Smooth muscle cell (in vitro differentiated cells): ENCODE measurements around the gene CRTAC1. TPM values are rescaled to one million over a fixed set of nuclear protein-coding genes. Genes with fewer than 3 reads are reported as not detected.

Experiments
- DNase-seq: peaks from one replicate; lab custom pipeline; 2025; ENCODE audit not compliant: unreplicated experiment; lab: John Stamatoyannopoulos, UW
- H2AFZ ChIP-seq: fragments of 200-600 bp; sonication (generic); 2 replicates; pipeline ENCODE4 v1.6.0; 2016; ENCODE audit warnings: antibody characterized with exemption, low read depth, mild to moderate bottlenecking
- H3F3A ChIP-seq: fragments of 200-600 bp; sonication (generic); 2 replicates; pipeline ENCODE4 v1.6.0; 2017; ENCODE audit warnings: antibody characterized with exemption, low read depth
- H3K27ac ChIP-seq: fragments of 200-600 bp; sonication (generic); 2 replicates; pipeline ENCODE4 v1.5.1; 2016; ENCODE audit warnings: low read depth, mild to moderate bottlenecking
- H3K27me3 ChIP-seq: fragments of 200-600 bp; sonication (generic); 2 replicates; pipeline ENCODE4 v1.6.1; 2016; ENCODE audit warnings: low read depth, mild to moderate bottlenecking
- H3K36me3 ChIP-seq: fragments of 200-600 bp; sonication (generic); 2 replicates; pipeline ENCODE4 v1.5.1; 2016; ENCODE audit warnings: low read depth
- H3K4me1 ChIP-seq: fragments of 200-600 bp; sonication (generic); 2 replicates; pipeline ENCODE4 v1.5.1; 2016; ENCODE audit warnings: low read depth
- H3K4me2 ChIP-seq: fragments of 200-600 bp; sonication (generic); 2 replicates; pipeline ENCODE4 v1.6.0; 2016; ENCODE audit warnings: mild to moderate bottlenecking
- H3K4me3 ChIP-seq: fragments of 200-600 bp; sonication (generic); 2 replicates; pipeline ENCODE4 v1.5.1; 2016; ENCODE audit warnings: mild to moderate bottlenecking
- H3K79me2 ChIP-seq: fragments of 200-600 bp; sonication (generic); 2 replicates; pipeline ENCODE4 v1.6.0; 2016; ENCODE audit warnings: low read depth, mild to moderate bottlenecking
- H3K9ac ChIP-seq: fragments of 200-600 bp; sonication (generic); 2 replicates; pipeline ENCODE4 v1.6.0; 2016; ENCODE audit warnings: low read depth
- H3K9me3 ChIP-seq: fragments of 200-600 bp; sonication (generic); replicated peaks from 2 replicates; pipeline ENCODE4 v1.5.1; 2016; ENCODE audit warnings: low read depth
- H4K20me1 ChIP-seq: fragments of 200-600 bp; sonication (generic); 2 replicates; pipeline ENCODE4 v1.6.0; 2016; ENCODE audit warnings: low read depth
- WGBS: methylation state at CpG from one replicate; pipeline ENCODE4 v1.1.7; 2016; ENCODE audit warnings: low lambda C conversion rate; 5-methylcytosine and 5-hydroxymethylcytosine counted together
- polyA plus RNA-seq: library from polyadenylated mRNA; unstranded; fragments of >200 nt; fragmentation: Nextera tagmentation; extraction: Ambion mirVana; gene quantifications from 2 replicates; pipeline ENCODE4 v1.2.1, GENCODE V29; 2016
- total RNA-seq: library from RNA; depleted of rRNA; stranded (reverse); fragments of >200 nt; gene quantifications from 2 replicates; pipeline ENCODE4 v1.2.3, GENCODE V29; 2014
- TF ChIP-seq, protein P1 (sequence below): fragments of 200-600 bp; sonication (generic); IDR thresholded peaks from 2 replicates; pipeline ENCODE4 v1.5.1; 2017; ENCODE audit warnings: borderline replicate concordance, mild to moderate bottlenecking, antibody characterized with exemption; ENCODE audit not compliant: insufficient read depth, poor library complexity, severe bottlenecking

CRTAC1 gene
- 0.31 TPM in 1 of 2 replicates, not detected in the other for total RNA-seq
- 0.65 and 1.1 TPM in 2 replicates for polyA plus RNA-seq

GRCh38 chr10:98030093-98030821 lies at the start of gene CRTAC1:
CRTAC1 (minus strand) TSS chr10:98030621; CDS start chr10:98030472, 149 bp downstream.
- H3K79me2 ChIP-seq = no peaks in the 10 kb centered on the region
- TF ChIP-seq, protein P1, sequence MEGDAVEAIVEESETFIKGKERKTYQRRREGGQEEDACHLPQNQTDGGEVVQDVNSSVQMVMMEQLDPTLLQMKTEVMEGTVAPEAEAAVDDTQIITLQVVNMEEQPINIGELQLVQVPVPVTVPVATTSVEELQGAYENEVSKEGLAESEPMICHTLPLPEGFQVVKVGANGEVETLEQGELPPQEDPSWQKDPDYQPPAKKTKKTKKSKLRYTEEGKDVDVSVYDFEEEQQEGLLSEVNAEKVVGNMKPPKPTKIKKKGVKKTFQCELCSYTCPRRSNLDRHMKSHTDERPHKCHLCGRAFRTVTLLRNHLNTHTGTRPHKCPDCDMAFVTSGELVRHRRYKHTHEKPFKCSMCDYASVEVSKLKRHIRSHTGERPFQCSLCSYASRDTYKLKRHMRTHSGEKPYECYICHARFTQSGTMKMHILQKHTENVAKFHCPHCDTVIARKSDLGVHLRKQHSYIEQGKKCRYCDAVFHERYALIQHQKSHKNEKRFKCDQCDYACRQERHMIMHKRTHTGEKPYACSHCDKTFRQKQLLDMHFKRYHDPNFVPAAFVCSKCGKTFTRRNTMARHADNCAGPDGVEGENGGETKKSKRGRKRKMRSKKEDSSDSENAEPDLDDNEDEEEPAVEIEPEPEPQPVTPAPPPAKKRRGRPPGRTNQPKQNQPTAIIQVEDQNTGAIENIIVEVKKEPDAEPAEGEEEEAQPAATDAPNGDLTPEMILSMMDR = no peak
- H3K9me3 ChIP-seq = no peaks in the 10 kb centered on the region
- peak within 1 kb of the TSS; percentile 91 for H3K4me2 ChIP-seq
- peak within 1 kb of the TSS; percentile 49 for H3K4me3 ChIP-seq
- no peaks in the 10 kb centered on the region for H4K20me1 ChIP-seq
- H2AFZ ChIP-seq = peak within 1 kb of the TSS; percentile 58
- WGBS = under 1% methylated on average over 48 of the region's 86 CpGs
- H3K4me1 ChIP-seq = peaks cover 7% of the 10 kb centered on the region
- no peak within 1 kb of the TSS for H3K27ac ChIP-seq
- H3K36me3 ChIP-seq = no peaks in the 10 kb centered on the region
- peak; percentile 21 for DNase-seq
- no peak within 1 kb of the TSS for H3K9ac ChIP-seq
- H3K27me3 ChIP-seq = peaks cover 91% of the 10 kb centered on the region
- no peaks in the 10 kb centered on the region for H3F3A ChIP-seq

DNA sequence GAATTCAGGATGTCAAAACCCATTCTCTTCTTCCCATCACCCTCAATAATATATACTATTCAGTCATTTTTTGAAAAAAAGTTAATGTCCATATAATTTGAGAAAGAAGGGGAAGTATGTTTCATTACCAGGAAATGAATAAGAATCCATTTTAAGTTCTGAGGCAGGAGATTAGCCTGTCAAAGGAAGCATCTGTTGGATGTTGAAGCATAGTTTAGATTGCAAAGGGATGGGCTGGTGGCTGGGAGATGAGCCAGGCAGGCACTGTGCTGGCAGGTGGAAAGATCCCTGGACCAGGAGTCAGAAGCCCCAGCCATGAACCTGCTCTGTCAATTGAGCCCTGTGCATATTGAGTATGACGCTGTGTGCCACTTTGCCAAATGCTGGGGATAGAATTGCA lies 48.4 kb upstream of the CRTAC1 start:
- H3K27me3 ChIP-seq = peaks cover 24% of the 10 kb centered on the region
- no peaks in the 10 kb centered on the region for H3K9me3 ChIP-seq
- no peaks in the 10 kb centered on the region for H3F3A ChIP-seq
- H3K27ac ChIP-seq = no peak overlapping the region
- H4K20me1 ChIP-seq = no peaks in the 10 kb centered on the region
- no peak overlapping the region for H3K4me3 ChIP-seq
- H3K4me2 ChIP-seq = no peak overlapping the region
- TF ChIP-seq, protein P1 = no peak
- no peak overlapping the region for H3K9ac ChIP-seq
- no peak for DNase-seq
- 93% methylated on average over 1 of the region's 1 CpG for WGBS
- H3K4me1 ChIP-seq = no peaks in the 10 kb centered on the region
- H2AFZ ChIP-seq = no peak overlapping the region
- no peaks in the 10 kb centered on the region for H3K36me3 ChIP-seq
- H3K79me2 ChIP-seq = no peaks in the 10 kb centered on the region

- Histone ChIP-seq H3K4me2 (no peak overlapping the region), H3K4me3 (no peak overlapping the region), H3K79me2 (no peaks in the 10 kb centered on the region), H3K9ac (no peak overlapping the region), H3K27ac (no peak overlapping the region), H3K36me3 (no peaks in the 10 kb centered on the region), H3K27me3 (peaks cover 11% of the 10 kb centered on the region), H3K9me3 (no peaks in the 10 kb centered on the region), H3F3A (no peaks in the 10 kb centered on the region), H3K4me1 (no peaks in the 10 kb centered on the region), H4K20me1 (no peaks in the 10 kb centered on the region), H2AFZ (no peak overlapping the region)
- 80% methylated on average over 1 of the region's 1 CpG for WGBS
- TF ChIP-seq, protein P1 = no peak
- no peak for DNase-seq
Observed at GRCh38 chr10:98077223-98077622, 46.8 kb upstream of the CRTAC1 start.

GRCh38 chr10:98076086-98076485 lies 45.7 kb upstream of the CRTAC1 start:
- no peak overlapping the region for H3K4me2 ChIP-seq
- TF ChIP-seq, protein P1 = no peak
- no peak overlapping the region for H2AFZ ChIP-seq
- no peak overlapping the region for H3K9ac ChIP-seq
- no peaks in the 10 kb centered on the region for H3K36me3 ChIP-seq
- no peaks in the 10 kb centered on the region for H3F3A ChIP-seq
- H3K4me3 ChIP-seq = no peak overlapping the region
- no peaks in the 10 kb centered on the region for H4K20me1 ChIP-seq
- no peaks in the 10 kb centered on the region for H3K4me1 ChIP-seq
- 71% methylated on average over 7 of the region's 7 CpGs for WGBS
- DNase-seq = no peak
- H3K79me2 ChIP-seq = no peaks in the 10 kb centered on the region
- peaks cover 7% of the 10 kb centered on the region for H3K27me3 ChIP-seq
- H3K27ac ChIP-seq = no peak overlapping the region
- no peaks in the 10 kb centered on the region for H3K9me3 ChIP-seq
